ENCODE measurements around the gene NUBPL.
A peak's percentile ranks its signal among the peaks of the same experiment; 100 is the strongest.
"Not testable (repeated sequence)": the region's sequence is repeated elsewhere in the genome, so short reads cannot be mapped to it uniquely, and the experiment has no call there.

The NUBPL gene

GRCh38 chr14:31677630-31678029 is 116.4 kb downstream of the NUBPL start:
- no peak for DNase-seq

GRCh38 chr14:31678421-31679249 is 117.4 kb downstream of the NUBPL start:
- no peak for DNase-seq

- DNase-seq, result no peak
Observed at GRCh38 chr14:31682768-31683167, 121.6 kb downstream of the NUBPL start.

GRCh38 chr14:31687726-31688125 is 126.5 kb downstream of the NUBPL start:
- DNase-seq, result no peak

GRCh38 chr14:31690056-31690455 is 128.9 kb downstream of the NUBPL start:
- no peak for DNase-seq

GRCh38 chr14:31692376-31692781 is 131.2 kb downstream of the NUBPL start:
- DNase-seq, result peak; percentile 58 to 60

GRCh38 chr14:31696378-31696777 is 135.2 kb downstream of the NUBPL start:
- no peak for DNase-seq

GRCh38 chr14:31699809-31700208 is 138.6 kb downstream of the NUBPL start:
- no peak for DNase-seq

- DNase-seq, result no peak
Observed at GRCh38 chr14:31700282-31701074, 139.3 kb downstream of the NUBPL start.

GRCh38 chr14:31702130-31702529 is 140.9 kb downstream of the NUBPL start:
- DNase-seq, result no peak

GRCh38 chr14:31703056-31703455 is 141.9 kb downstream of the NUBPL start:
- no peak for DNase-seq

GRCh38 chr14:31705731-31706130 is 144.5 kb downstream of the NUBPL start:
- DNase-seq, result no peak

GRCh38 chr14:31708661-31709060 is 147.5 kb downstream of the NUBPL start:
- not testable (repeated sequence) for DNase-seq

- no peak for DNase-seq
Observed at GRCh38 chr14:31712244-31713127, 151.3 kb downstream of the NUBPL start.

GRCh38 chr14:31716208-31716607 is 155.0 kb downstream of the NUBPL start:
- no peak for DNase-seq

- peak; percentile 60 to 69 for DNase-seq
Observed at GRCh38 chr14:31717294-31718085, 156.3 kb downstream of the NUBPL start.

- no peak for DNase-seq
Observed at GRCh38 chr14:31718585-31718984, 157.4 kb downstream of the NUBPL start.

GRCh38 chr14:31718985-31719384 is 157.8 kb downstream of the NUBPL start:
- no peak for DNase-seq

GRCh38 chr14:31726337-31726736 is 165.1 kb downstream of the NUBPL start:
- no peak for DNase-seq

GRCh38 chr14:31727797-31728196 is 166.6 kb downstream of the NUBPL start:
- DNase-seq, result no peak

- DNase-seq, result no peak
Observed at GRCh38 chr14:31740688-31741087, 179.5 kb downstream of the NUBPL start.

GRCh38 chr14:31745741-31746140 is 184.5 kb downstream of the NUBPL start:
- DNase-seq, result no peak

Data from NCI-H446 (cell line).